HepG2 (cell line): ENCODE data around the gene TMEM107. TPM values are rescaled to one million over a fixed set of nuclear protein-coding genes. Genes with fewer than 3 reads are reported as not detected.

Source experiments
- CHCHD3 ChIP-seq: sonication (generic); formaldehyde crosslinking; IDR thresholded peaks from 2 replicates; pipeline ENCODE4 v1.8.0; 2022; ENCODE audit warnings: mild to moderate bottlenecking, missing genetic modification reagents, moderate library complexity
- DRAP1 ChIP-seq: IDR thresholded peaks from 2 replicates; pipeline ENCODE4 v1.6.1; 2016; ENCODE audit warnings: missing genetic modification reagents, missing compliant biosample characterization
- FOSL1 ChIP-seq: sonication (generic); formaldehyde crosslinking; IDR thresholded peaks from 2 replicates; pipeline ENCODE4 v1.9.0; 2021; ENCODE audit warnings: missing genetic modification reagents, borderline replicate concordance
- FOXA3 ChIP-seq: IDR thresholded peaks from 2 replicates; pipeline ENCODE4 v1.6.1; 2016; ENCODE audit warnings: missing genetic modification reagents, missing compliant biosample characterization
- FOXK2 ChIP-seq: fragments of 450-650 bp; IDR thresholded peaks from 2 replicates; pipeline ENCODE4 v1.6.1; 2016
- GABPB1 ChIP-seq: IDR thresholded peaks from 2 replicates; pipeline ENCODE4 v1.6.1; 2016; ENCODE audit warnings: mild to moderate bottlenecking, missing genetic modification reagents, moderate library complexity, missing compliant biosample characterization
- HDAC1 ChIP-seq: sonication (generic); formaldehyde crosslinking; IDR thresholded peaks from 2 replicates; pipeline ENCODE4 v1.5.1; 2020; ENCODE audit warnings: mild to moderate bottlenecking, missing genetic modification reagents
- HNRNPLL ChIP-seq: fragments of 200-400 bp; formaldehyde crosslinking; IDR thresholded peaks from 2 replicates; pipeline ENCODE4 v1.6.1; 2017; ENCODE audit warnings: mild to moderate bottlenecking, low read depth, low read length; ENCODE audit not compliant: poor library complexity, severe bottlenecking
- IKZF5 ChIP-seq: IDR thresholded peaks from 2 replicates; pipeline ENCODE4 v1.6.1; 2018; ENCODE audit warnings: missing genetic modification reagents, mild to moderate bottlenecking, missing compliant biosample characterization
- MAZ ChIP-seq, 2 experiments: sonication (generic) in 1 of 2; formaldehyde crosslinking in 1 of 2; IDR thresholded peaks; 2 replicates each; pipeline versions ENCODE4 v1.5.0 to v1.6.1; 2012 to 2020; ENCODE audit warnings: low read depth in 2 of 2, mild to moderate bottlenecking in 2 of 2, borderline replicate concordance in 1 of 2, improper control_type of control experiment in 1 of 2, low read length in 1 of 2, missing genetic modification reagents in 1 of 2, moderate library complexity in 1 of 2
- PRDM10 ChIP-seq: sonication (generic); formaldehyde crosslinking; IDR thresholded peaks from 2 replicates; pipeline ENCODE4 v1.4.0; 2020; ENCODE audit warnings: low read depth, missing genetic modification reagents
- RAD51 ChIP-seq: fragments of 450-650 bp; IDR thresholded peaks from 2 replicates; pipeline ENCODE4 v1.6.1; 2016; ENCODE audit warnings: borderline replicate concordance
- SMAD3 ChIP-seq: sonication (generic); formaldehyde crosslinking; IDR thresholded peaks from 2 replicates; pipeline ENCODE4 v1.4.0; 2020; ENCODE audit warnings: missing genetic modification reagents
- SOX6 ChIP-seq, 2 experiments: fragments of 450-650 bp in 1 of 2; sonication (generic) in 1 of 2; formaldehyde crosslinking in 1 of 2; IDR thresholded peaks; 2 replicates each; pipeline versions ENCODE4 v1.4.0 to v1.6.1; 2017 to 2020; ENCODE audit warnings: antibody characterized with exemption in 1 of 2, mild to moderate bottlenecking in 1 of 2, missing genetic modification reagents in 1 of 2
- SP2 ChIP-seq: sonication (generic); formaldehyde crosslinking; IDR thresholded peaks from 2 replicates; pipeline ENCODE4 v1.5.1; 2020; ENCODE audit warnings: mild to moderate bottlenecking, missing genetic modification reagents
- ZBTB46 ChIP-seq: sonication (generic); formaldehyde crosslinking; IDR thresholded peaks from 2 replicates; pipeline ENCODE4 v1.4.0; 2020; ENCODE audit warnings: mild to moderate bottlenecking, missing genetic modification reagents, borderline replicate concordance
- ZHX1 ChIP-seq: sonication (generic); formaldehyde crosslinking; IDR thresholded peaks from 2 replicates; pipeline ENCODE4 v1.8.1; 2022; ENCODE audit warnings: low read depth, mild to moderate bottlenecking, missing genetic modification reagents
- ZSCAN9 ChIP-seq: IDR thresholded peaks from 2 replicates; pipeline ENCODE4 v1.6.1; 2016; ENCODE audit warnings: borderline replicate concordance
- polyA plus RNA-seq, 8 experiments: library from polyadenylated mRNA; depleted of rRNA in 3 of 8; stranded (reverse) in 7 of 8; unstranded in 1 of 8; fragments of >200 nt; fragmentation: Illumina TruSeq in 4 of 8; extraction: Trizol in 4 of 8; gene quantifications; 2 replicates each; pipeline versions ENCODE4 v1.2.1 to v1.2.3, GENCODE V29; 2011 to 2016; ENCODE audit warnings: low read depth in 4 of 8, missing spikeins in 1 of 8, mixed read lengths in 1 of 8; ENCODE audit not compliant: insufficient read depth in 1 of 8
- total RNA-seq, 5 experiments: library from RNA; depleted of rRNA; stranded (reverse); fragments of >200 nt; fragmentation: Illumina TruSeq; extraction: Trizol; gene quantifications; 2 replicates each; pipeline ENCODE4 v1.2.3, GENCODE V29; 2016; ENCODE audit warnings: low read depth in 1 of 5

TMEM107 gene
- total and polyA plus RNA-seq, 2 of the 13 experiments (the other 11 are each of a cell fraction or from before 2014, with no cell fraction given) = 7.2 to 15.3 TPM

GRCh38 chr17:8125154-8125946 lies 50.8 kb downstream of the TMEM107 start (continued):
- peak; percentile 24 for TF ChIP-seq GABPB1 (CRISPR knock-in tag)
- no peak for TF ChIP-seq SOX6 (IDR thresholded peaks at IDR 0.05)
- peak; percentile 49; the same call in 1 of the 2 replicates for TF ChIP-seq SOX6 (CRISPR knock-in tag; IDR thresholded peaks at IDR 0.05)
- no peak for TF ChIP-seq FOXK2
- 0 out of 2 replicates have a peak, but pooled peaks have one; percentile 60 for TF ChIP-seq ZSCAN9
- peak; percentile 8; the same call in 1 of the 2 replicates for TF ChIP-seq HDAC1 (CRISPR knock-in tag)
- TF ChIP-seq HNRNPLL = peak; percentile 31
- TF ChIP-seq ZBTB46 = no peak
- TF ChIP-seq MAZ (IDR thresholded peaks at IDR 0.05; ENCODE audit: borderline replicate concordance, low read depth, low read length) = no peak
- TF ChIP-seq MAZ (CRISPR knock-in tag; IDR thresholded peaks at IDR 0.05; ENCODE audit: low read depth) = no peak
- TF ChIP-seq SMAD3 (CRISPR knock-in tag) = peak; percentile 77
- no peak for TF ChIP-seq ZHX1
- TF ChIP-seq FOSL1 (CRISPR knock-in tag) = no peak
- no peak for TF ChIP-seq CHCHD3 (CRISPR knock-in tag)
- no peak for TF ChIP-seq PRDM10
- TF ChIP-seq IKZF5 (CRISPR knock-in tag) = peak; percentile 65; the same call in 1 of the 2 replicates
- TF ChIP-seq FOXA3 = 0 out of 2 replicates have a peak, but pooled peaks have one; percentile 9
- TF ChIP-seq RAD51 = no peak
- TF ChIP-seq SP2 (CRISPR knock-in tag) = no peak
- TF ChIP-seq DRAP1 (CRISPR knock-in tag) = peak; percentile 48; the same call in 1 of the 2 replicates
